ENCODE results near the gene CHRNE. TPM values are rescaled to one million over a fixed set of nuclear protein-coding genes. Genes with fewer than 3 reads are reported as not detected.

The CHRNE gene
- 0.25 and 0.53 TPM in 2 replicates for total RNA-seq (2016; rRNA removed; fragmentation: Illumina TruSeq; extraction: Trizol)
- 0.20 TPM in 1 of 2 replicates, not detected in the other for total RNA-seq (2016; cell fraction: cytosol; rRNA removed; fragmentation: Illumina TruSeq; extraction: Trizol; ENCODE audit: low read depth)
- total RNA-seq (2016; cell fraction: insoluble cytoplasmic fraction; rRNA removed; fragmentation: Illumina TruSeq; extraction: Trizol) = 0.12 and 0.39 TPM in 2 replicates
- total RNA-seq (2016; cell fraction: membrane; rRNA removed; fragmentation: Illumina TruSeq; extraction: Trizol) = 0.37 and 0.90 TPM in 2 replicates
- total RNA-seq (2016; cell fraction: nucleus; rRNA removed; fragmentation: Illumina TruSeq; extraction: Trizol) = 0.31 and 0.44 TPM in 2 replicates
- polyA plus RNA-seq (2011; rRNA removed) = 0.59 and 1.3 TPM in 2 replicates
- polyA plus RNA-seq (2011; cell fraction: cytosol; rRNA removed) = 0.27 and 0.40 TPM in 2 replicates
- polyA plus RNA-seq (2011; cell fraction: nucleus; rRNA removed) = 6.8 and 8.7 TPM in 2 replicates
- polyA plus RNA-seq (2012) = 0.39 and 0.76 TPM in 2 replicates
- polyA plus RNA-seq (2016; cell fraction: cytosol; fragmentation: Illumina TruSeq; extraction: Trizol; ENCODE audit: low read depth) = 0.17 and 0.27 TPM in 2 replicates
- polyA plus RNA-seq (2016; cell fraction: insoluble cytoplasmic fraction; fragmentation: Illumina TruSeq; extraction: Trizol; ENCODE audit: low read depth) = 0.12 and 0.25 TPM in 2 replicates
- polyA plus RNA-seq (2016; cell fraction: membrane; fragmentation: Illumina TruSeq; extraction: Trizol; ENCODE audit: low read depth) = 0.39 and 0.45 TPM in 2 replicates
- 1.8 and 2.2 TPM in 2 replicates for polyA plus RNA-seq (2016; cell fraction: nucleus; fragmentation: Illumina TruSeq; extraction: Trizol; ENCODE audit: insufficient read depth, low read depth)
- 0.23 and 0.64 TPM in 2 replicates for polyA minus RNA-seq (2011; rRNA and poly(A)+ RNA removed; ENCODE audit: low replicate concordance)
- 0.20 TPM in 1 of 2 replicates, not detected in the other for polyA minus RNA-seq (2011; cell fraction: cytosol; rRNA and poly(A)+ RNA removed)
- polyA minus RNA-seq (2011; cell fraction: nucleus; rRNA and poly(A)+ RNA removed) = 0.50 TPM in 1 of 2 replicates, not detected in the other
- Bru-seq, nascent RNA = percentile 39 among the genes with signal in this experiment
- percentile 35 among the genes with signal in this experiment for BruChase-seq, experiment 1, labeled RNA remaining after a 6-hour chase
- BruChase-seq, experiment 2, labeled RNA remaining after a 2-hour chase = percentile 35 among the genes with signal in this experiment
- long read RNA-seq, experiment 1 = 0 reads
- long read RNA-seq, experiment 2 = 0 reads

DNA sequence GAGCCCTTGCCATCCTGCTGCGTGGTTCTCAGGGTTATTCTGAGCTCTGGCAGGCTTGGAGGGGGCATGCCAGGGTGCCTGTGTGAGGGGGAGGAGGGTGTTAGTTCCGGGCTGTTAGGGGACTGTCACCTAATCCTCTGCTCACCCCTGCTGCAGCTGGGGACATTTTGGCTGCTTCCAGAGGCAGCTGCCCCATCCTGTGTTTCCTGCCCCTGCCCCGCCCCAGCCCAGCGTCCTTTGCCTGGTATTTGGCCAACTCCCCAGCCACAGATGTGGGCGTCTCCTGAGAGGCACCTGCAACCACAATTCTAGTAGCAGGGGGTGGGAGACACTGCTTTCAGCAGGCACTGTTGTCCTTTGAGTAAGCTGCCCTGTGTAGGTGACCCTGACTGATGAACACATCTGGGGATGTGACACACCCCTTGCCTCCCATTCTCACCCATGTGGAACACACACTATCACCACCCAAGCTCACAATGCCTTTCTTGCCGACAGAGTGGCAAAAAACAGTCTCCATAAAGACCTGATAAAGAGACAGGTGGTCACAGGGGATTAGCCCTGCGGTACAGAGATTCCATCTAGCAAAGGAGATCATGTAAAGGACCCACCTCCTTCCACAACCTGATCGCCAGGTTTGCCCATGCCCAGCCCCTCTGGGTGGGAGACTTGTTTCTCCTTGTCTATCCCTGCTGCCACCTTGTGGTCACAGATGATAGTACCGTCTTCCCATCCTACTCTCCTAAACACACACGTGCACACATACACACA lies at the start of gene CHRNE:
TSS of gene CHRNE (minus strand) at position 48 of the 768 bp plus-strand sequence. CDS start at position 13, 35 bp downstream.
- FAIRE-seq (peak; percentile 84), ATAC-seq (peak; percentile 57), DNase-seq (ENCODE audit: low spot score) (peak; percentile 80)
- Histone ChIP-seq H3K79me2 (ENCODE audit: insufficient read depth, low read length) (no peaks in the 10 kb centered on the region), H2AFZ (ENCODE audit: low read length) (no peak within 1 kb of the TSS), H3K27ac (ENCODE audit: extremely low read length, insufficient read depth, low read length) (no peak within 1 kb of the TSS), H3K9ac (ENCODE audit: insufficient read depth, low read depth, low read length) (no peak within 1 kb of the TSS), H3K4me3 (replicated peaks in 1 of 3; ENCODE audit: insufficient read depth in 1 of 3, low read depth in 2 of 3, low read length in 3 of 3) (no peak within 1 kb of the TSS), H4K20me1 (ENCODE audit: insufficient read depth, low read length) (no peaks in the 10 kb centered on the region), H3K4me1 (ENCODE audit: insufficient read depth, low read length) (peaks cover 37% of the 10 kb centered on the region), H3K4me2 (ENCODE audit: low read depth, low read length) (peak within 1 kb of the TSS; percentile 36; the same call in 1 of the 2 replicates), H3K36me3 (replicated peaks in 1 of 2; ENCODE audit: control insufficient read depth in 1 of 2, insufficient read depth in 2 of 2, low read length in 2 of 2) (no peaks in the 10 kb centered on the region), H3K27me3 (ENCODE audit: control insufficient read depth in 1 of 2, insufficient read depth in 2 of 2, low read length in 2 of 2) (no peaks in the 10 kb centered on the region), H3K9me3 (ENCODE audit: low read length) (no peaks in the 10 kb centered on the region)
- ChIA-PET POLR2A (no interaction called here), CTCF (ENCODE audit: low intra/inter-chr PET ratio, low total read pairs) (no interaction called here)
- in situ Hi-C loops (cut with HindIII; ENCODE audit: extremely low pct_ligation_motif_present, low pct_unique_long_range_greater_than_20kb) = loop anchor here (10.0 kb wide), 1 partner anchor 152 kb away; no protein-coding TSS in a partner anchor
- 9% methylated on average over 6 of the region's 10 CpGs for WGBS (ENCODE audit: low lambda C conversion rate)
- no peak for TF ChIP-seq ONECUT2 (CRISPR knock-in tag; IDR thresholded peaks at IDR 0.05)
- TF ChIP-seq ARID2 (CRISPR knock-in tag; IDR thresholded peaks at IDR 0.05; ENCODE audit: borderline replicate concordance) = no peak
- TF ChIP-seq ZNF431 (CRISPR knock-in tag; IDR thresholded peaks at IDR 0.05; ENCODE audit: borderline replicate concordance, low read depth) = no peak
- TF ChIP-seq ERF (CRISPR knock-in tag; IDR thresholded peaks at IDR 0.05) = no peak
- TF ChIP-seq, protein P1, sequence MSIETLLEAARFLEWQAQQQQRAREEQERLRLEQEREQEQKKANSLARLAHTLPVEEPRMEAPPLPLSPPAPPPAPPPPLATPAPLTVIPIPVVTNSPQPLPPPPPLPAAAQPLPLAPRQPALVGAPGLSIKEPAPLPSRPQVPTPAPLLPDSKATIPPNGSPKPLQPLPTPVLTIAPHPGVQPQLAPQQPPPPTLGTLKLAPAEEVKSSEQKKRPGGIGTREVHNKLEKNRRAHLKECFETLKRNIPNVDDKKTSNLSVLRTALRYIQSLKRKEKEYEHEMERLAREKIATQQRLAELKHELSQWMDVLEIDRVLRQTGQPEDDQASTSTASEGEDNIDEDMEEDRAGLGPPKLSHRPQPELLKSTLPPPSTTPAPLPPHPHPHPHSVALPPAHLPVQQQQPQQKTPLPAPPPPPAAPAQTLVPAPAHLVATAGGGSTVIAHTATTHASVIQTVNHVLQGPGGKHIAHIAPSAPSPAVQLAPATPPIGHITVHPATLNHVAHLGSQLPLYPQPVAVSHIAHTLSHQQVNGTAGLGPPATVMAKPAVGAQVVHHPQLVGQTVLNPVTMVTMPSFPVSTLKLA (IDR thresholded peaks at IDR 0.05) = peak; percentile 41
- no peak for TF ChIP-seq NFRKB (IDR thresholded peaks at IDR 0.05)
- TF ChIP-seq MTA1 (CRISPR knock-in tag; IDR thresholded peaks at IDR 0.05; ENCODE audit: borderline replicate concordance) = no peak
- TF ChIP-seq BHLHE40 (IDR thresholded peaks at IDR 0.05; ENCODE audit: low read length) = peak; percentile 81
- peak; percentile 76 for TF ChIP-seq STAG1 (CRISPR knock-in tag; IDR thresholded peaks at IDR 0.05)
- TF ChIP-seq FOXK1 (CRISPR knock-in tag; IDR thresholded peaks at IDR 0.05; ENCODE audit: borderline replicate concordance, low read depth) = peak; percentile 14; the same call in 1 of the 2 replicates
- TF ChIP-seq, protein P2, sequence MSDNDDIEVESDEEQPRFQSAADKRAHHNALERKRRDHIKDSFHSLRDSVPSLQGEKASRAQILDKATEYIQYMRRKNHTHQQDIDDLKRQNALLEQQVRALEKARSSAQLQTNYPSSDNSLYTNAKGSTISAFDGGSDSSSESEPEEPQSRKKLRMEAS (IDR thresholded peaks at IDR 0.05) = peak; percentile 18; the same call in 1 of the 2 replicates
- TF ChIP-seq SAP130 (CRISPR knock-in tag; IDR thresholded peaks at IDR 0.05; ENCODE audit: low read depth) = 0 out of 2 replicates have a peak, but pooled peaks have one; percentile 44
- 0 out of 2 replicates have a peak, but pooled peaks have one; percentile 38 for TF ChIP-seq ZBTB7A (CRISPR knock-in tag; IDR thresholded peaks at IDR 0.05)
- TF ChIP-seq SMC3 (IDR thresholded peaks at IDR 0.05; ENCODE audit: low read length) = peak; percentile 50
- 0 out of 2 replicates have a peak, but pooled peaks have one; percentile 17 for TF ChIP-seq TBX2 (CRISPR knock-in tag; IDR thresholded peaks at IDR 0.05; ENCODE audit: borderline replicate concordance)
- TF ChIP-seq, protein P3, sequence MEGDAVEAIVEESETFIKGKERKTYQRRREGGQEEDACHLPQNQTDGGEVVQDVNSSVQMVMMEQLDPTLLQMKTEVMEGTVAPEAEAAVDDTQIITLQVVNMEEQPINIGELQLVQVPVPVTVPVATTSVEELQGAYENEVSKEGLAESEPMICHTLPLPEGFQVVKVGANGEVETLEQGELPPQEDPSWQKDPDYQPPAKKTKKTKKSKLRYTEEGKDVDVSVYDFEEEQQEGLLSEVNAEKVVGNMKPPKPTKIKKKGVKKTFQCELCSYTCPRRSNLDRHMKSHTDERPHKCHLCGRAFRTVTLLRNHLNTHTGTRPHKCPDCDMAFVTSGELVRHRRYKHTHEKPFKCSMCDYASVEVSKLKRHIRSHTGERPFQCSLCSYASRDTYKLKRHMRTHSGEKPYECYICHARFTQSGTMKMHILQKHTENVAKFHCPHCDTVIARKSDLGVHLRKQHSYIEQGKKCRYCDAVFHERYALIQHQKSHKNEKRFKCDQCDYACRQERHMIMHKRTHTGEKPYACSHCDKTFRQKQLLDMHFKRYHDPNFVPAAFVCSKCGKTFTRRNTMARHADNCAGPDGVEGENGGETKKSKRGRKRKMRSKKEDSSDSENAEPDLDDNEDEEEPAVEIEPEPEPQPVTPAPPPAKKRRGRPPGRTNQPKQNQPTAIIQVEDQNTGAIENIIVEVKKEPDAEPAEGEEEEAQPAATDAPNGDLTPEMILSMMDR (CRISPR knock-in tag; IDR thresholded peaks at IDR 0.05) = peak; percentile 86
- intact Hi-C loops (cut with micrococcal nuclease; ENCODE audit: unreplicated experiment) = loop anchor here (10.0 kb wide), 1 partner anchor 162 kb away; no protein-coding TSS in a partner anchor
- no TSS peak for BruUV-seq (replicated peaks)
